ENCODE data around the gene GLDN. TPM values are rescaled to one million over a fixed set of nuclear protein-coding genes. Genes with fewer than 3 reads are reported as not detected.

Gene GLDN
- total RNA-seq, 1 experiment from 2014 or later: 0.82 TPM

GRCh38 chr15:51374131-51374530 lies 32.7 kb downstream of the GLDN start:
- Mint-ChIP-seq H3K4me1 (ENCODE audit: low read depth, unreplicated experiment) (no peaks in the 10 kb centered on the region), H3K27me3 (ENCODE audit: insufficient read depth, unreplicated experiment) (no peaks in the 10 kb centered on the region), H3K27ac (ENCODE audit: unreplicated experiment) (no peak overlapping the region), H3K4me3 (ENCODE audit: unreplicated experiment) (no peak overlapping the region), H3K9me3 (ENCODE audit: unreplicated experiment) (no peaks in the 10 kb centered on the region), H3K36me3 (ENCODE audit: insufficient read depth, unreplicated experiment) (no peaks in the 10 kb centered on the region)
- intact Hi-C loops (cut with micrococcal nuclease; ENCODE audit: unreplicated experiment): no loop called here
- no peak for DNase-seq
- TF ChIP-seq CTCF (IDR thresholded peaks at IDR 0.05; ENCODE audit: insufficient read depth in 1 of 2, low read depth in 1 of 2, low read length in 1 of 2, severe bottlenecking in 1 of 2, unreplicated experiment in 1 of 2): no peak
- Histone ChIP-seq H3K36me3 (ENCODE audit: control insufficient read depth, insufficient read depth, low read length) (no peaks in the 10 kb centered on the region), H3K4me3 (ENCODE audit: low read depth, low read length) (no peak overlapping the region), H3K27me3 (replicated peaks; ENCODE audit: control insufficient read depth, insufficient read depth, low read length) (no peaks in the 10 kb centered on the region), H3K4me1 (no peaks in the 10 kb centered on the region), H3K9me3 (no peaks in the 10 kb centered on the region)
- ChIA-PET CTCF (no interaction called here), POLR2A (no interaction called here)
- BruUV-seq (replicated peaks): no TSS peak

- CTCF ChIA-PET: no interaction called here
- Histone ChIP-seq H3K36me3 (ENCODE audit: control insufficient read depth, insufficient read depth, low read length) (no peaks in the 10 kb centered on the region), H3K4me3 (ENCODE audit: low read depth, low read length) (no peak overlapping the region), H3K4me1 (no peaks in the 10 kb centered on the region), H3K9me3 (no peaks in the 10 kb centered on the region), H3K27me3 (replicated peaks; ENCODE audit: control insufficient read depth, insufficient read depth, low read length) (no peaks in the 10 kb centered on the region)
- Mint-ChIP-seq H3K27me3 (ENCODE audit: insufficient read depth, unreplicated experiment) (no peaks in the 10 kb centered on the region), H3K9me3 (ENCODE audit: unreplicated experiment) (no peaks in the 10 kb centered on the region), H3K4me1 (ENCODE audit: low read depth, unreplicated experiment) (no peaks in the 10 kb centered on the region), H3K27ac (ENCODE audit: unreplicated experiment) (no peak overlapping the region), H3K4me3 (ENCODE audit: unreplicated experiment) (no peak overlapping the region), H3K36me3 (ENCODE audit: insufficient read depth, unreplicated experiment) (no peaks in the 10 kb centered on the region)
- no peak for DNase-seq
- POLR2A ChIA-PET: no interaction called here
- no TSS peak for BruUV-seq (replicated peaks)
- no peak for TF ChIP-seq CTCF (IDR thresholded peaks at IDR 0.05; ENCODE audit: insufficient read depth in 1 of 2, low read depth in 1 of 2, low read length in 1 of 2, severe bottlenecking in 1 of 2, unreplicated experiment in 1 of 2)
- intact Hi-C loops (cut with micrococcal nuclease; ENCODE audit: unreplicated experiment): no loop called here
These were observed 34.6 kb downstream of the GLDN start for GRCh38 chr15:51375966-51376640.

GRCh38 chr15:51377038-51377786 lies 35.8 kb downstream of the GLDN start:
- H3K4me3 Mint-ChIP-seq (ENCODE audit: unreplicated experiment): no peak overlapping the region
- H3K4me1 Mint-ChIP-seq (ENCODE audit: low read depth, unreplicated experiment): peaks cover 4% of the 10 kb centered on the region
- intact Hi-C loops (cut with micrococcal nuclease; ENCODE audit: unreplicated experiment): no loop called here
- no peaks in the 10 kb centered on the region for H3K9me3 Mint-ChIP-seq (ENCODE audit: unreplicated experiment)
- TF ChIP-seq CTCF (IDR thresholded peaks at IDR 0.05; ENCODE audit: insufficient read depth in 1 of 2, low read depth in 1 of 2, low read length in 1 of 2, severe bottlenecking in 1 of 2, unreplicated experiment in 1 of 2): no peak
- H3K36me3 Mint-ChIP-seq (ENCODE audit: insufficient read depth, unreplicated experiment): no peaks in the 10 kb centered on the region
- peaks cover 3% of the 10 kb centered on the region for H3K27me3 Mint-ChIP-seq (ENCODE audit: insufficient read depth, unreplicated experiment)
- Histone ChIP-seq H3K27me3 (replicated peaks; ENCODE audit: control insufficient read depth, insufficient read depth, low read length) (no peaks in the 10 kb centered on the region), H3K4me3 (ENCODE audit: low read depth, low read length) (no peak overlapping the region), H3K36me3 (ENCODE audit: control insufficient read depth, insufficient read depth, low read length) (no peaks in the 10 kb centered on the region), H3K4me1 (no peaks in the 10 kb centered on the region), H3K9me3 (no peaks in the 10 kb centered on the region)
- ChIA-PET CTCF (no interaction called here), POLR2A (no interaction called here)
- no peak overlapping the region for H3K27ac Mint-ChIP-seq (ENCODE audit: unreplicated experiment)
- BruUV-seq (replicated peaks): no TSS peak
- no peak for DNase-seq
